Cerebellar cortex (tissue), 1 donor: ENCODE measurements around the gene ITCH.
"Not testable (repeated sequence)": the region's sequence is repeated elsewhere in the genome, so short reads cannot be mapped to it uniquely, and the experiment has no call there.

ENCODE experiments used
- DNase-seq: peaks from one replicate; pipeline ENCODE4 v3.0.0-alpha.2; 2015; ENCODE audit warnings: low spot score

ITCH gene

DNA sequence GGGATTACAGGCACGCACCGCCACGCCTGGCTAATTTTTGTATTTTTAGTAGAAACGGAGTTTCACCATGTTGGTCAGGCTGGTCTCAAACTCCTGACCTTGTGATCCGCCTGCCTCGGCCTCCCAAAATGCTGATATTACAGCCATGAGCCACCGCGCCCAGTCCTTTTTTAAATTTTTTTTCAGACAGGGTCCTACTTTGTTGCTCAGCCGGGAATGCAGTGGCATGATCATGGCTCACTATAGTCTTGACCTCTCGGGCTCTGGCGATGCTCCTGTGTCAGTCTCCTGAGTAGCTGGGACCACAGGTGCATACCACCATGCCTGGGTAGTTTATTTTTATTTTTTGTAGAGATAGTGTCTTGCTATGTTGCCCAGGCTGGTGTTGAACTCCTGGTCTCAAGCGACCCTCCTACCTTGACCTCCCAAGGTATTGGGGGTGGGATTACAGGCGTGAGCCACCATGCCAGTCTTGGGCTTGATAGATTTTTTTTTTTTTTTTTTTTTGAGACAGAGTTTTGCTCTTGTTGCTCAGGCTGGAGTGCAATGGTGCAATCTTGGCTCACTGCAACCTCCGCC is 19.9 kb downstream of the ITCH start:
- not testable (repeated sequence) for DNase-seq

DNA sequence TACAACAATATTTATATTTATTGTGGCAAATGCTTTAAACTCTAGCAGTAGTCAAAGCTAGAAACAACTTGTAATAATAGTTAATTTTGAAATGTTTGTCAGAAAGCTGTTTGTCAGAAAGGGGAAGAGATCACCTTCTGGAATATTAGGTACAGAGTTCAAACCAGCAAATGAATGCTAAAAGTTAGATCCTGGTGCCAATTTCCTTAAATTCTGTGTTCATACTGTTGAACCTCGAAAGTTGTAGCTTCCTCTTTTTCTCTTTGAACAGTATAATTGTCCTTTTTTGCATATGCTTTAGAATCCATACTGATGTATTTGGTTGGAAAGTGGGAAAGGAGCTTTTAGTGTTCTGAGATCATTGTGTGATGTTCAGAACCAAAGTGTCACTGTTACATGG is 22.4 kb downstream of the ITCH start:
- no peak for DNase-seq

DNA sequence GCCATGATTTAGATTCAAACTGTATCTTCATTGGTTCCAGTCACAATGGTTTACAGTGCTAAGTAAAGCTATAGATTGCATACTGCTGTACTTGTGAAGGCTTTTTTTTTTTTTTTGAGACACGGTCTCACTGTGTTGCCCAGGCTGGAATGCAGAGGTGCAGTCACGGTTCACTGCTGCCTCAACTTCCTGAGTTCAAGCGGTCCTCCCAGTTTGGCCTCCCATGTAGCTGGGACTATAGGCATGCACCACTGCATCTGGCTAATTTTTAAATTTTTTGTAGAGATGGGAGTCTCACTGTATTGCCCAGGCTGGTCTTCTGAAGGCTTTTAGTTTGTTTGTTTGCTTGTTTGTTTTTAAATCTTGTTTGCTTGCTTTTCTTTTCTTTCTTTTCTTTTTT is 24.9 kb downstream of the ITCH start:
- DNase-seq = no peak

DNA sequence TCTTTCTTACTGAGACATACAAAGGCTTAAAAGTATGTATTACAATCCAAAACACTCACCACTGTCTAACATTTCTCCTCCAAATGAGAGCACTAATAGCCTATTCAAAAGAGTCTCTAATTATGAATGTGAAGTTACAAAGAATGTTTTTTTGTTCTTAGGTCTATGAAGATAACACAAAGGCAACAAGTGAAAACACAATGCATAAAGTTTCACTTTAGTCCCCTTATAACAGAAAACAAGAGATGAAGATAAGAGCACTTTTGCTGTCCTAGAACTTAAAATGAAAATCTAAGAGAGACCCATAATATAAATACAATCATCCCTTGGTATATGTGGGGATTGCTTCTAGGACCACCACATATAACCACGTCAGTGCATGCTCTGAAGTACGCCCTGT is 25.6 kb downstream of the ITCH start:
- DNase-seq = no peak

DNA sequence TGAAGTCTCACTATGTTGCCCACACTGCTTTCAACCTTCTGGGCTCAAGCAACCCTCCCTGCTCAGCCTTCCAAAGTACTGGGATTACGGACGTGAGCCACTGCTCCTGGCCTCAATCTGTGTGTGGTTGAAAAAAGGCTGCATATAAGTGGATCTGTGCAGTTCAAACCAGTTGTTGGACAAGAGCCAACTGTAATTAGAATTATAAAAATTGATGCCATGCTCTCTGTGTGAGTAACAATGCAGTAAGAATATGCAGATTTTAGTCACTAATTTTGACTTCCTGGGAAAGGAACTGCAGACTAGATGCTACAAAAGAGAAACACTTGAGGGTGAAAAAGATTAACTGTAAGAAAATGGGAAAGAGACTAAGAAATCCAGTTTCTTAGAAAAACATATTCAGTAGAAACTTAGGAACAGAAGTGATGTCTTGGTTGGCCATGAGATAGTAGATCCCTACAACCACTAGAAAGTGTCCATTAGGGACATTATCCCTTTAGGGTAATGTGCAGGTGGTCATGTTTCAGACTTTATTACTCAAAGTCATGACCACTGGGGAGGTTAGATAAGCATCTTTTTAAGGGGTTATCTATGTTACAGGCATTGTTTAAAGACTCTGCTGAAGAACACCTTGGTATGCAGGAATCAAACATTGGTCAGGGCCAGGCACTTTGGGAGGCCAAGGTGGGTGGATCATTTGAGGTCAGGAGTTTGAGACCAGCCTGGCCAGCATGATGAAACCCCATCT is 26.3 kb downstream of the ITCH start:
- DNase-seq = no peak

DNA sequence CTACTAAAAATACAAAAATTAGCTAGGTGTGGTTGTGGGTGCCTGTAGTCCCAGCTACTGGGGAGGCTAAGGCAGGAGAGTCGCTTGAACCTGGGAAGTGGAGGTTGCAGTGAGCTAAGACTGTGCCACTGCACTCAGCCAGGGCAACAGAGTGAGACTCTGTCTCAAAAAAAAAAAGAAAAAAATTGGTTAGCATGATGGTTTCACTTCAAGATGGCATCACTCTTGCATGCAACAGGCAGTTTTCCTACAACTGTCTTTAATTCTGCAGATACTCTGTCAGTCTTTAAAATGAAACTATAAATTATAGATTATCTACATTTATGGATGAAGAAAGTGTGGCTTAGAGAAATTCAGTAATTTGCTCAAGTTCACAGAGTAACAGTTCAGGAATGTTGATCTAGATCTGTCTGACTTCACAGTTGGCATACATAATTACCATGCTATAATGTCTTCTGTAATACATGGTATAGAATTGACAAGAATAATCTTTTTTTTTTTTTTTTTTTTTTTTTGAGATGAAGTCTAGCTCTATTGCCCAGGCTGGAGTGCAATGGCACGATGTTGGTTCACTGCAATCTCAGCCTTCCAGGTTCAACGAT is 27.0 kb downstream of the ITCH start:
- no peak for DNase-seq

DNA sequence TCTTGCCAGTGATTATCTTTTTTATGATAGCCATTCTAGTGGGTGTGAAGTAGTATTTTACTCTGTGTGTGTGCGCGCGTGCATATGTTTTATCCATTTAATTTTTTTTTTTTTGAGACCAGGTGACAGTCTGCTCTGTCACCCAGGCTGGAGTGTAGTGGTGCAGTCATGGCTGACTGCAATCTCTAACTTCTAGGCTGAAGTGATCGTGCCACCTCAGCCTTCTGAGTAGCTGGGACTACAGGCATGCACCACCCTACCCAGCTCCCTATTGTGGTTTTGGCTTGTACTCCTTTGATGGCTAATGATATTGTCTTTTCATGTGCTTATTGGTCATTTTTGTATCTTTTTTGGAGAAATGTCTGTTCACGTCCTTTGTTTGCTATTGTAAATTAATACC is 33.3 kb downstream of the ITCH start:
- no peak for DNase-seq

DNA sequence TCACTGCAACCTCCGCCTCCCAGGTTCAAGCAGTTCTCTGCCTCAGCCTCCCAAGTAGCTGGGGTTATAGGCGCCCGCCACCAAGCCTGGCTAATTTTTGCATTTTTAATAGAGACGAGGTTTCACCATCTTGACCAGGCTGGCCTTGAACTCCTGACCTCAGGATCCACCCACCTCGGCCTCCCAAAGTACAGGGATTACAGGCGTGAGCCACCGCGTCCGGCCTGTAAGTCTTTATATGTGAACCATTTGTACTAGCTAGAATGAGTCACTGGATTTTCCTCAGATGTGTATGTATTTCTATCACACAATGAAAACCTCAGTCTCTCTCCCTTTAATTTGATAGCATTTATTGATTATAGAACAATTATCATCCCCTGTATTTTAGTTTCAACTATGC is 34.0 kb downstream of the ITCH start:
- no peak for DNase-seq

DNA sequence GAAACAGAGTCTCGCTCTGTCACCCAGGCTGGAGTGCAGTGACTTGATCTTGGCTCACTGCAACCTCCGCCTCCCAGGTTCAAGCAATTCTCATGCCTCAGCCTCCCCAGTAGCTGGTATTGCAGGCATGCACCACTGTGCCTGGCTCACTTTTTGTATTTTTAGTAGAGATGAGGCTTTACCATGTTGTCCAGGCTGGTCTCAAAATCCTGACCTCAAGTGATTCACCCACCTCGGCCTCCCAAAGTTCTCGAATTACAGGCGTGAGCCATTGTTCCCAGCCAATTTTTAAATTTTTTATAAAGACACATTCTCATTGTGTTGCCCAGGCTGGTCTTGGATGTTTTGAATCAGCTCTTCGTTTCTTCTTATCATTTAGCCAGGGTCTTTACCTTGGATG is 37.7 kb downstream of the ITCH start:
- not testable (repeated sequence) for DNase-seq

DNA sequence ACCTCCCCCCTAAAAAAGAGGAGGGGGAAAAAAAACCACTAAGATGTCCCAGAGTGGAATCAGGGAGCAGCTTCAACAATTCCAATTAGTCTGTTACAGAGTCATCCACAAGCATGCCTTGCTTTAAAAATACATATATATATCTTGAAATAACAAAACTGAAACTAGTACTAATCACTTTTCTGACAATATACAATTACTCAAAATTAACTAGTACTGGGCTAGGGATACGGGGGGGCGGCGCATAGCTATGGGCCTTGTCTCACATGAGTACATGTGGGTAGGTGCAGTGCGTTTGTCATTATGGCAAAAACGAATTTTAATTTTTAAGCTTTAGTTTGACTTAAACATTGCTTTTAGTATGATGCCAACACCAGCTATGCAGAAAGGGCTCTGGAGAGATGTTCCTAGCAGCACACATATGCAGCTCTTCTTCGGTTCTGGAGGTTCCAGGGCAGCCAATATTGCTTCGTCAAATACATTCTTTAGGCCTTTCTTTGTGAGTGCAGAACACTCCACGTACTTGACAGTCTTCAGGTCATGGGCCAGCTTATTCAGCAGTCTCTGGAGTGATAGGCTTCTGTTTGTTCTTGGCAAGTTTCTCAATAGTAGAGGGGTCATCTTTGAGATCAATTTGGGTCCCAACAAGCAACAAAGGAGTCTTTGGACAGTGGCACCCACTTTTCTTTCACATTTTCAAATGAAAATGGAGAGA is 38.8 kb downstream of the ITCH start:
- no peak for DNase-seq

DNA sequence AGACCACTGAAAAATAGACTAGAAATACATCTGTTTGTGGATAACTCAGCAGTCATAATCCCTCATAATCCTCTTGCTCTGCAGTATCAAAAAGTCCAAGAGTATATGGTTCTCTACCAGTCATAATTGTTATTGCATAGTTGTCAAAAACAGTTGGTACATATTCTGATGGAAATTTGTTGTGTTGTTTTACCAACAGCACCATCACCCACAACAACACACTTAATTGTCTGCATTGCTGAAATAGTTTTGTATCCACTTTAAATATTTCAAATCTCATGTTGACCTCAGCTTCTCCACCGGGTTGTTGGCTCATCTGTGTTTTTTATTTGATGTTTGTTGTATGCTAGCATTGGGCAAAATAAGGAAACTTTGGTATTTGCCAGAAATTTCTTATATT is 39.4 kb downstream of the ITCH start:
- no peak for DNase-seq

DNA sequence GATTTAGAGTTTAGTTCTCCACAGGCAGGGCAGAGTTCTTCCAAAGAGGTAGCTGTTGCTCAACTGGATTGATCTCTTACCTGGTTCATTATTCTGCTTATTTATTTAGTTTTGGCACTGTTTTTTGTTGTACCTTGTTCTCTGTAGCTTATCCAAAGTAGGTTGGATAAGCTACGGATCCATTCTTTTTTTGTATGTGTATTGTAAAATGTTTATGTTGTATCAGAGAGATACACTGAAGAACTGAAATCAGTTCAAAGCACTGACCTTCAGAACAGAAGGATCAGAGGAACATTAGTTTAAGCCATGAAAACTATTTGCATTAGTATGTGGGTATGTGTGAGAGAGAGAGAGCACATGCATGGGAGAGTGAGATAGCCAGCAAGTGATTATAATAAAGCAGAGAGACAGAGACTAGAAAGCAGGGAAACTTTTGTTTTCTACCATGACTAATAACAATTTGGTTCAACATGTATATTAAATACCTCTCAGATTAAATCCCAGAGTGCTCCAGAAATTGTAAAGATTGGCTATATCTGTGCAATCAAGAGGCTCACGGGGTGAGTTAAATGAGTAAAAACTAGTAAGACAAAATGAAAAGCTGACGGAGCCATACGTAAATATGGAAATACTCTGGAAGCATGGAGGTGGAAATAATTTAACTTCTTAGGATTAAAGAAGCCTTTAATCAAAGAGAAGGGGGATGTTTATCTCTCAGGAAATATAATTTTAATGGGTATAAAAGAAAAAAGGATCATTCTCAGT is 40.2 kb downstream of the ITCH start:
- DNase-seq = no peak

DNA sequence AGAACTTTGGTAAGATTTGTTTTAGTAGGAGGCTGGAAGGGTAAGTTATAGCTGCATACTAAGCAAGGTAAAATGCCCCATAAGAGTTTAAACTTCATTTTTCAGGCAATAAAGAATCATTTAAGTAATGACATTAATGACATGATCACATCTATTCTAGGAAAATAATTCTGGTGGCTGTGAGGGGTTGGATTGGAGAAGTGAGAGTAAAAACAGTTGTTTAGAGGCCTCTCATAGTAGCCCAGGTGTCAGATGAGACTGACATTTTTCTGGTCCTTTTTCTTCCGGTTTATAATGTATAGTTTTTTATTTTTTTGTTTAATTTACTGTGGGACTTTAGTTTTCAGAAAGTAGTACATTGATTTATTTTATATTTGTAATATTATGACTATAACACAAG is 40.8 kb downstream of the ITCH start:
- DNase-seq = no peak

DNA sequence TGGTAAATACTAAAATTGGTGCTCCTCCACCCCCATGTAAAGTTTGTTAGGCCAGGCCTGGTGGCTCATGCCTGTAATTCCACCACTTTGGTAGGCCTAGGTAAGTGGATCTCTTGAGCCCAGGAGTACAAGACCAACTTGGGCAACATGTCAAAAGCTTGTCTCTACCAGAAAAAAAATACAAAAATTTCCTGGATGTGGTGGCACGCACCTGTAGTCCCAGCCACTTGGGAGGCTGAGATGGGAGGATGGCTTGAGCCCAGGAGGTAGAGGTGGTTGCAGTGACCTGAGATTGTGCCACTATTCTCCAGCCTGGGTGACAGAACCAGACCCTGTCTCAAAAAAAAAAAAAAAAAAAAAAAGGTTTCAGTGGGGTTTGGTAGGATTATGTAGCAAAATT is 41.7 kb downstream of the ITCH start:
- DNase-seq = no peak

DNA sequence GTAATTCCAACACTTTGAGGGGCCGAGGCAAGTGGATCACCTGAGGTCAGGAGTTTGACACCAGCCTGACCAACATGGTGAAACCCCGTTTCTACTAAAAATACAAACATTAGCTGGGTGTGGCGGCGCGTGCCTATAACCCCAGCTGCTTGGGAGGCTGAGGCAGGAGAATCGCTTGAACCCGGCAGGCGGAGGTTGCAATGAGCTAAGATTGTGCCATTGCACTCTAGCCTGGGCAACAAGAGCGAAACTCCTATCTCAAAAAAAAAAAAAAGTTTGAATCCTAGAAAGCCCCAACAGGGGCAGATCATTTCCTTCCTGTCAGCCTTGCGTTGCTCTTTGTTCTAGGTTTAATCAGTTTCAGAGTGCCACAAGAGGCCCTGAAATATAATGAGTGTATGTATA is 42.2 kb downstream of the ITCH start:
- not testable (repeated sequence) for DNase-seq

DNA sequence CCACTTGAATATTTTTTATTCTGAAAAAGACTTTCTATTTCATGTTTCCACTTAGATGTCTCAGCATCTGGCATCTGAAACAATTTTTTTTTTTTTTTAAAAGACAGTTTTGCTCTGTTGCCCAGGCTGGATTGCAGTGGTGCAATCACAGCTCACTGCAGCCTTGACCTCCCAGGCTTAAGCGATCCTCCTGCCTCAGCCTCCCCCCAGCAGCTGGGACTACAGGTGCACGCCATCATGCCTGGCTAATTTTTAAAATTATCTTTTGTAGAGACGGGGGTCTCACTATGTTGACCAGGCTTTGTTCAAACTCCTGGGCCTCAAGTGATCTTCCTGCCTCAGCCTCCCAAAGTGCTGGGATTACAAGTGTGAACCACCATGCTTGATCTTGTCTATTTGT is 42.9 kb downstream of the ITCH start:
- not testable (repeated sequence) for DNase-seq

DNA sequence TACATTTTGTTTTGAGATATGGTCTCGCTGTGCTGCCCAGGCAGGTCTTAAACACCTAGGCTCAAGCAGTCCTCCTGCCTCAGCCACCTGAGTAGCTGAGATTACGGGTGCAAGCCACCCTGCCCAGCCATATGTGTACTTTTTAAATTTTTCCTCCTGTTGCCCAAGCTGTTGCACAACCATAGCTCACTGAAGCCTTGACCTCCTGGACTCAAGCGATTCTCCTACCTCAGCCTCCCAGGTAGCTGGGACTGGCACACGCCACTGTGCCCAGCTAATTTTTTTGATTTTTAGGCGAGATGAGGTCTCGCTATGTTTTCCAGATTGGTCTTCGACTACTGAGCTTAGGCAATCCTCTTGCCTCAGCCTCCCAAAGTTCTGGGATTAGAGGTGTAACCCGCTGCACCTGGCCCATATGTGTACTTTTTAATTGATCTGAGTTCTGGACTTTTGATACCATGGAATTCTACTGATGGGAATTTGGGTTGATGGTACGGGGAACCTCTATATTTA is 44.9 kb downstream of the ITCH start:
- no peak for DNase-seq

DNA sequence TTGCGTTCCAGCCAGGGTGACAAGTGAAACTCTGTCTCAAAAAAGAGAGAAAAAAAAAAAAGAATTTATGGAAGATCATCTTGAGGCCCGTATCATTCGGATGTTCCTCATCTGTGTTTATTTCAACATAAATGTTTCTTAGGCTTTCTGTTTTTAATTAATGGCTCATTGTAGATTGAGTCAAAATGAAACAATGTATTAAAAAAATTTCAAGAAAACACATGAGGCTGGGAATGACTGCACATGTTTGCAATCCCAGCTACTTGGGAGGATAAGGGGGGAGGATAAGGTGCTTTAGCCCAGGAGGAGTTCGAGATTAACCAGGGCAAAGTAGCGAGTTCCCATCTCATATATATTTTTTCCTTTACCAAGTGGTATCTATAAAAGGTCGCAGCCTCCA is 47.3 kb downstream of the ITCH start:
- DNase-seq = no peak

DNA sequence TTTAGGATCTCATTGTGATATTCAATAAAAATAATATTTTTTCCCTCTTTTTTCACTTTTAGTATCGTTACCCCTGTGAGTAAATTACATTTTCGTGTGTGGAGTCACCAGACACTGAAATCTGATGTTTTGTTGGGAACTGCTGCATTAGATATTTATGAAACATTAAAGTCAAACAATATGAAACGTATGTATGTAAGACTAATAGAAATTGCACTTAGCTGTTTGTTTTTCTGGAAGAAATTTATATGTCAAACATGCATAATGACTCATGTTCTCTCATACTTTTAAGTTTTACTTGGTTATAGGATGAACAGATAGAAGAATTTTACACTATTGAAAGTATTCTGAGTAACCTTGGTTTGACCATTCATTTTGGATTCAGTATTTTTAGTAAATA is 49.4 kb downstream of the ITCH start:
- no peak for DNase-seq

DNA sequence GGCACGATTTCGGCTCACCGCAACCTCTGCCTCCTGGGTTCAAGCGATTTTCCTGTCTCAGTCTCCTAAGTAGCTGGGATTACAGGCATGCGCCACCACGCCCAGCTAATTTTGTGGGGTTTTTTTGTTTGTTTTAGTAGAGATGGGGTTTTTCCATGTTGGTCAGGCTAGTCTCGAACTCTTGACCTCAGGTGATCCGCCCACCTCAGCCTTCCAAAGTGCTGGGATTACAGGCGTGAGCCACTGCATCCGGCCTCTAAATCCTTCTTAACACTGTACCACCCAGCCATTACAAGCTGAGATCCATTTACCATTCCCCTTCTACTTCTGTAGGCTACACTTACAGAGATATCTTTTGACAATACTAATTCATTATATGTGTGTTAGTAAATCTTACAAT is 51.5 kb downstream of the ITCH start:
- DNase-seq = not testable (repeated sequence)

DNA sequence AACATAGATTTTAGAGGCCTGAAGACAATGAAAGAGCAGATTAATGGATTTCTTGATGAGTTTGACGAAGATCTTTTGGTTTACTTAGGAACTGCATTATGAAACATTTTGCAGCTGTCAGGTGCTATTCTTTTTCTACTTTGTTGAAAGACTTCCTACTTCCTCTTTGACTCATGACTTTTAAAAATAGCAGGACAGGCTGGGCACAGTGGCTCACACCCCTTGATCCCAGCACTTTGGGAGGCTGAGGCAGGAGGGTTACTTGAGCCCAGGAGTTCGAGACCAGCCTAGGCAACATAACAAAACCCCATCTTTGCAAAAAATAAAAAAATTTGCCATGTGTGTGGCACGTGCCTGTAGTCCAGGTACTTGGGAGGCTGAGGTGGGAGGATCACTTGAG is 52.0 kb downstream of the ITCH start:
- no peak for DNase-seq

DNA sequence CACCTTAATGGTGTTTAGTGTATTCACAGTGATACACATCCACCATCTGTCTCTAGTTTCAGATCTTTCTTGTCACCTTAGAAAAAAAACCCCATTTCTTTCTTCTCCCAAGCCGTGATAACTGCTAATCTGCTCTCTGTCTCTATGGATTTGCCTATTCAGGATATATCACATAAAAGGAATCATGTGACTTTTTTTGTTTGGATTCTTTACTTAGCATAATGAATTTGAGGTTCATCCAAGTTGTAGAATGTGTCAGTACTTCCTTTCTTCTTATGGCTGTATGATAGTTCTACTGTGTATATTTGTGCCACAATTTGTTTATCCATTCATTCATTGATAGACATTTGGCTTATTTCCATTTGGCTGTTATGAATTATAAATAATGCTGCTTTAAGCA is 57.1 kb downstream of the ITCH start:
- no peak for DNase-seq
